HG03095 (cell line): ENCODE data around the gene TMEM39B.

Source experiments
- ATAC-seq: cut with Tn5 transposase; IDR thresholded peaks from one replicate; pipeline ENCODE4 v1.9.1; 2021; ENCODE audit warnings: moderate library complexity; ENCODE audit not compliant: unreplicated experiment

The TMEM39B gene

GRCh38 chr1:32151319-32151787 lies 78.6 kb downstream of the TMEM39B start:
- no peak for ATAC-seq
